ENCODE measurements around the gene SYNJ2.

Gene SYNJ2

DNA sequence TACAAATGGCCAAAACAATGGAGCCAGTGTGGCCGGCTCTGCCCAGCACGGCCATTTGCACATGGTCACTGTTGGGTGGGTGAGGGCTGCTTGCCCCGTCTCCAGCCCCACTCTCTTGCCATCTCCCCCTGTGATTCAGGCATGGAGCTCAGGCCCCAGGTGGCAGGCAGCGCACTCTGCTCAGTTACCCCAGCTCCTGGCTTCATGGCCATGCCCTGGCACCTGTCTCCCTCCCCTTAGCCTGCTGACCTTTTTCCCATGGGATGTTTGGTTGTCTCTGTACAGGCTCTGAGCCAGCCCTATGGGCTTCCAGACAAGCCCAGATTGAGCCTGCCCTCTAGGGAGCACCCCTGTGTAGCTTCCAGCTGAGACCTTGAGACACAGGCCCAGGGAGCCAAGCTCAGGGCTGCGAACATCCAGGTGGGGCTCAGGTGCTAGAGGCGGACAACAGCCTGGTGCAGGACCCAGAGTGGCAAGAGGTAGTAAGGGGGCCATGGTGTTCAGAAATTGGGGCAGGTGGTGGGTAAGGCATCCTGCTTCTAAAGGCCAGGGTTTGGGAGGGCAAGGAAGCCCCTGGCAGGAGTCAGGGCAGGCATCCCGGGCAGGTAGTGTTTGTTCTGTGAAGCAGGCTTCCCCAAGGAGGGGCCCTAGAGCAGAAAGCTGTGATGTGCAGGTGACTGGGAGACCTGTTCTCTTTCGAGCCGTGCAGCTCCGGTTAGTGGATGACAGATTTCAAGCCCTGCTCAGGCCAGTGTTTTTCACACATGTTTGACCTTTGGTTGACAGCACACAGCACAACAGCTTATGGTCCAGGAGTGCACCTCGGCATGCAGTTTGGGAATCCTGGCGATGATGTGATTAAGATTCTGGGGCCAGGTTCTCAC, 17.7 kb downstream of the SYNJ2 start:
- DNase-seq = no peak

DNA sequence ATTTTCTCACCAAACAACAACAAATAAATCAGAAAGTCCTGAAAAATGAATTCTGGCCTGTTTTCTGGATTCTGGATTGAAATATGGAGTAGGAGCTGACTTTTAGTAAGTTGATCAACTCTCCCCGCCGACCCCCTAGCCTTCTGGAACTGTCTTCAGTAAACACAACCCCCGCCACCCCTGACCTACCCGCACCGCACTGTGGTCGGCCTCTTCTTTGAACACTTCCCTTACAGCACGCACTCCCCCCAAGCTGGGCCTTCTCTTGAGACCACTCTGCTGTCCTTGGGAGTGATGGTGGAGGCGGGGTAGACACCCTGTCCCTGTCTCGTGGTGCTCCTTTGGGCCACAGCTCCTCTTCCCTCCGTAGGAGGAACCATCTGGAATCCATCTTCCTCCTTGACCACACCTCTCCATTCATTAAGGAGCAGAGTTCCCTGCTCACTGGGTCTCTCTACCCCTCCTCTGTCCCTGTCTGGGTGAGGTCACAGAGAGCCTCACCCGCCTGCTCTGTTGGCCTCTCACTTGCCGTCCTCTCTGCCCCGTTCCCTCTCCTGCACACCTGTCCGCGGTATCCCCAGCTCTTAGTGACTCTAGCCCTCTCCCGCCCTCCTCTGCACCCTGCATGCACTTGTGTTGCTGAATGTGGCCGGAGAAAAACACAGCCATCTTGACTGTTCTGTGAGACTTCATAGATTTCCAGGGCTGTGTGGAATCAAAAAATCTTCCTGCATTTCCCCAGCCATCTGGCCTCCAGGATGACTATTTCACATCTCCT, 19.1 kb downstream of the SYNJ2 start:
- no peak for DNase-seq

DNA sequence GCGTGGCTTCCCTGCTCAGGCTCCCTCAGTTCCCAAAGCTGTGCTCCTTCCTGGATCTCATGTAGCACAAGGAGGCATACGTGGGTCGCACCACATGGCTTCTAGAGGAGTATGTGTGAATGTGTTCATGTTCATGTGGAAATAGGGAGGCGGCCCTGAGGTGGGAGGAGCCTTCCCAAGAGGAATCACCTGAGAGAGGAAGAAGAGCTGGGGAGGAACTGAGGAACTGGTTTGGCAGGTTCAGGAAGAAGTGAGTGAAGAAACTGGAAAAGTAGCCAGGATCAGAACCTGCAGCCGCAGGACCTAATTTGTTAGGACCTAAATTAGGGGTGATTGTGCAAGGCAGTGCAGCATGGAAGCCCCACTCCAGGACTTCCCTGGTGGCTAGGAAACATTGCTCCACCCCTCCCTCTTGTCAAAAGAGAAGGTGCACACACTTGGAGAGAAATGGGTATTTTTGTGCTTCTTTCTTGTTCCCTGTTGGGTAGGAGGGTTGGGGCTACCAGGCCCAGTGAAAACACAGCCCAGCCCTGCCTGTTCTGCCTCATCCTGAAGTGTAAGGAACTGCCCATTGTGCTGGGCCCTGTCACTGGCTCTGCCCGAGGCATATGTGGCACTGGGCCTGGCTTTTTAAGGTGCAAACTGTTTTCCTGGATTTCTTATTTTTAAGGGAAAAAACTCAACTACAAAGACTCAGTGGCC, 20.7 kb downstream of the SYNJ2 start:
- DNase-seq = no peak

- no peak for DNase-seq
These were observed 21.5 kb downstream of the SYNJ2 start for GRCh38 chr6:158002951-158003853.

- DNase-seq = no peak
These were observed 22.4 kb downstream of the SYNJ2 start for GRCh38 chr6:158003910-158004700.

- DNase-seq = no peak
These were observed 23.0 kb downstream of the SYNJ2 start for GRCh38 chr6:158004701-158005095.

GRCh38 chr6:158005626-158006180, 24.0 kb downstream of the SYNJ2 start:
- no peak for DNase-seq

DNA sequence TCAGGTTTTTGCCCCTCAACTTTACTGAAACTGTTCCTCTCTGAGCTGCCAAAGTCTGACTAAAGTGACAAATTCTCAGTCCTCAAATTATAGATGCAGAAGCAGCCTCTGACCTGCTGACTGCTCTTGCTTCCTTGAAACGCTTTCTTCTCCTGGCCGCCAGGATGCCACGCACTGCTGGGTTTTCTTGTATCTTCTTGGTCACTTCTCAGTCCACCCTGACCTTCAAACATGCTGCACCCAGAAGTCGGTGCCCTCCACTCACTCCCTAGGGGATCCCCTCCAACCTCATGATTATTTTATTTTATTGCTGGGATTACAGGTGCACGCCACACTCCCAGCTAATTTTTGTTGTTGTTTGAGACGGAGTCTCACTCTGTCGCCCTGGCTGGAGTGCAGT, 24.7 kb downstream of the SYNJ2 start:
- no peak for DNase-seq

DNA sequence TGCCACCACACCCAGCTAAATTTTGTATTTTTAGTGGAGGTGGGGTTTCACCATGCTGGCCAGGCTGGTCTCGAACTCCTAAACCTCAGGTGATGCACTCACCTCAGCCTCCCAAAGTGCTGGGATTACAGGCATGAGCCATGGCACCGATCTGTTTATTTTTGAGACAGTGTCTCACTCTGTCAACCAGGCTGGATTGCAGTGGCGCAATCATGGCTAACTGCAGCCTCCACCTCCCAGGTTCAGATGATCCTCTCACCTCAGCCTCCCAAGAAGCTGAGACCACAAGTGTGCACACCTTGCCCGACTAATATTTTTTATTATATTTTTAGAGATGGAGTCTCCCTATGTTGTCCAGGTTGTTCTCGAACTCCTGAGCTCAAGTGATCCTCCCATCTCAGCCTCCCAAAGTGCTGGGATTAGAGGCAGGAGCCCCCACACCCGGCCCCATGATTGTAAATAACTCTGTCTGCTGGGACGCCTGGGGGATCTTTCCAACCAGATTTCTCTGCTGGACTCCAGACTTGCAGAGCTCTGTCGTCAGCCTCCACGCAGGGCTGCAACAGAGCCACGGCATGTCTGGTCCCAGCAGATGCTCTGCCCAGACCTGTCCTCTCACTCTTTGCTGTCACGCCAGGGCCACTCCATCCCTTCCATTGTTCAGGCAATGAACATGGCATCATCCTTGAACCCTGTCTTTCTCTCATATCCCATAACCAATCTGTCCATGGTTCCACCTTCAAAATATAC, 25.3 kb downstream of the SYNJ2 start:
- DNase-seq = no peak

DNA sequence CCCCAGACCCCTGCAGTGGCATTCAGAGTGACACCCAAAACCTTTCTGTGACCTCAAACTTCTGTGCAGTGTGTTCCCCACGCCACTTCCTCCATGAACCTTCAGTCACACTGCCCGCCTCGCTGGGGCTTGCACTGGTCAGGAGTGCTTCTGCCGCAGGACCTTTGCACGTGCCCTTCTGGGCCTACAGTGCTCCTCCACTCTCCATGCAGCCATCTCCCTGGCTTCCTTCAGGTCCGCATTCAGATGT, 27.1 kb downstream of the SYNJ2 start:
- no peak for DNase-seq

DNA sequence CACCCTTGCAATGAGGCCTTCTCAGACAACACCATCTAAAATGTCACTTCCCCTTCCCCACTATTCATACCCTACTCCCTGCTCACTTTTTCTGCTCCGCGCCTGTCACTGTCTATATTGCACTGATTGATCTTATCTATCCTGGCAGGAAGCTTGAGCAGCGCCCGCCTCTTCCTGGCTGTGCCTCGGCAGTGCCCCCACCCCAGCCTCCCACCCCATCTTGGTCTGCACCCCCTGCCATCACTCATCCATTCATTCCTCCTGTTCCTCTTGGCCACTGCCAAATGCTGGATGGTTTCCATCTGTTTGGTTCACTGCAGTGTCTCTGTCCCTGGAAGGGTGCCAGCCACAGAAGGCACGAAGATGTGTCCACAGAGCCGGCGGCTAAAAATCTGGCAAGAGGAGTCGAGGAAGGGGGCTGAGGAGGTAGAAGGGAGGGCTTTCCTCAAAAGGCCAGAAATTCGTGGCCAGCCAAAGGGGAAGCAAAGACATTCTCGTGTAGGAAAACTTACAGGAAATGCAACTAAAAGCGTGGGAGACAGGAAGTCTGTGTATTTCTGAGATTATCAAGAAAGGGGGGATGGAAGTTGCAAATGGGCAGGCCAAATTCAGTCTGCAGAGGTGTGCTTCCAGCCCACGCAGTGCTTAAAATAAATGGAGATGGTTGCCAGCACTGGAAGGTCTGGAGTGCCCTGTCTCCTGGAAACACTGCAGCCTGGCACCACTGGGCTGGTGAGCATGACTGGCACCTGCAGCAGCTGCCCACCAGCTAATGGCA, 27.6 kb downstream of the SYNJ2 start:
- no peak for DNase-seq

- DNase-seq = no peak
These were observed 28.4 kb downstream of the SYNJ2 start for GRCh38 chr6:158009935-158010585.

DNA sequence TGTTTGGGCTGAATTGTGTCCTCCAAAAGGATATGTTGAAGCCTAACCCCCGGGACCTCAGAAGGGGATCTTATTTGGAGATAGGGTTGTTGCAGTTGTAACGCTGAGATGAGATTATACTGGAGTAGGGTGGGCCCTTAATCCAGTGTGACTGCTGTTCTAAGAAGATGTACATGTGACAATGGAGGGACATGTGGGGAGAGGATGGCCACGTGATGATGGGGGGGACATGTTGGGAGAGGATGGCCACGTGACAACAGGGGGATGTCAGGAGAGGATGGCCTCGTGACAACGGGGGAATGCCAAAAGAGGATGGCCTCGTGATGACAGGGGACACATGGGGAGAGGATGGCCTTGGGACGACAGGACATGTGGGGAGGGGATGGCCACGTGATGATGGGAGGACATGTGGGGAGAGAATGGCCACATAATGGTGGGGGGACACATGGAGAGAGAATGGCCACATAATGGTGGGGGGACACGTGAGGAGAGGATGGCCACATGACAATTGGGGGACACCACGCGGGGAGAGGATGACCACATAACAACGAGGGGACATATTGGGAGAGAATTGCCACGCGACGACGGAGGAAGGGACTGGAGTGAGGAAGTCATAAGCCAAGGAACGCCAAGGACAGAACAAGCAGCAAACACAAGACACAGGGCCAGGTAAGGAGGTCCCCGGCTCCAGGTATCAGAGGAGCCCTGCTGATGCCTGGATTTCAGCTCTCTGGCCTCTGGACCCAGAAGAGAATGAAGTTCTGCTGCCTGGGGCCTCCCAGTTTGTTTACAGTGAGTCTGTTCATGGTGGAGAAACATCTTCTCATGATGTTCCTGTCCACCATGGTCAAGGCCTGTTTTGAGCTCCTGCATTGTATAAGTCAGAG, 29.2 kb downstream of the SYNJ2 start:
- no peak for DNase-seq

DNA sequence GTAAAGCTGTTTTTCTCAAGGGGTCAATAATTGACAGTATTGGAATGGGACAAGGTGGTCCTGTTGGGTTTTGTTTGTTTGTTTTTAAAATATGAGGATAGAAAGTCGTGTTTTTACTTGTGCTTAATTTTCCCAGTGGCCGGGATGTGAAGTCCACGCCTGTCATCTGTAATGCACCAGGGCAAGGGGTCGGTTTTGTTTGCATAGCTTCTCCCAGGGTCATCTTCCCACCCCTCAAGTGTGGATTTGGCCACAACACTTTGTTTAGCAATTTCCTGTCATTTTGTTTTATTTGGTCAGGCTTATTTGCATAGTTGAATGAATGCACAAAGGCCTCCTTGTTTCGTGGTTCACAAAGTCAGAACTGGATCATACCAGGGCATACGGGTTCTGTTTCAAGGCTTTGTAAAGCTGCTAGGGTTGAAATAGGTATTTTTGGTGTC, 29.8 kb downstream of the SYNJ2 start:
- no peak for DNase-seq

DNA sequence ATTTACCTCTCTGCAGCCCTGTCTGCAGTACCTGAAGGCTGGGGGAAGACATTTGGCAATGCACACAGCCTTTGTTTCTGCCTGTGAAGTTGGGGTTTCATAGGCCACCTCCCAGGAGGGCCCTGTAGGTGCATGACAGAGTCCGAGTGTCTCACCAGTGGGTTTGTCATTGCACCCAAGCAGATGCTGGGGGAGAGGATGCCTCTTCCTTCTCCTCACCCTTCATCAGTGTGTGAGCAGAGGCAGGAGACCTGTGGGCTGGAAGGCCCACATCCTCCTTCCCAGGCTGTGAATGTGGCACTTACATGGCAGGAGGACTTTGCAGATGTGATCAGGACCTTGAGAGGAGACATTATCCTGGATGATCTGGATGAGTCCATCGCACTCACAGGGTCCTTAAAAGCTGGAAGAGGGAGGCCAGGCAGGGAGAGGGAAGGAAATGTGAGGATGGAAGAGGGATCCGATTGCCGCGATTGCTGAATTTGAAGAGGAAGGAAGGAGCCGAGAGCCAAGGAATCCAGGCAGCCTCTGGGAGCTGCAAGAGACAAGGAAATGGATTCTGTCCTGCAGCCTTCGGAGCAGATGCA, 30.4 kb downstream of the SYNJ2 start:
- DNase-seq = no peak

DNA sequence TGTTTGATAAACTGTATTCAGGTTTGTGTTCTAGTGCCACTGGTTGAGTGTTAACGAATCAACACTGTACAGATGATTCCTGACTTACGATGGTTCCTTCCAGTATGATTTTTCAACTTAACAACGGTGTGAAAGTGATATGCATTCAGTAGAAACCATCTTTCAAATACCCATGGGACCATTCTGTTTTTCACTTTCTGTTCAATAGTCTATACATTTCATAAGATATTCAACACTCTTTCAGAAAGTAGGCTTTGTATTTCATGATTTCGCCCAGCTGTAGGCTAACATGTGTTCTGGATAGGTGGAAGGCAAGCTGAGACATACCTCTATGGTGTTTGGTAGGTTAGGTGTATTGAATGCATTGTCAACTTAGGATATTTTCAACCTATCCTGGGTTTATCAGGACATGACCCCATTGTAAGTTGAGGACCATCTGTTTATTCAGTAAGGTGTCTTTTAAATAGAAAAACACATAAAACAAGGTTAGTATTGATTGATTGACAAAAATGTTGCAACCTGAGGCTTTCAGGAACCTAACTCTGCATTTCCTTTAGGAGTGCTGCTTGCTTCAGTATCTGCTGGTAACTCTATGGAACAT, 32.3 kb downstream of the SYNJ2 start:
- DNase-seq = no peak

DNA sequence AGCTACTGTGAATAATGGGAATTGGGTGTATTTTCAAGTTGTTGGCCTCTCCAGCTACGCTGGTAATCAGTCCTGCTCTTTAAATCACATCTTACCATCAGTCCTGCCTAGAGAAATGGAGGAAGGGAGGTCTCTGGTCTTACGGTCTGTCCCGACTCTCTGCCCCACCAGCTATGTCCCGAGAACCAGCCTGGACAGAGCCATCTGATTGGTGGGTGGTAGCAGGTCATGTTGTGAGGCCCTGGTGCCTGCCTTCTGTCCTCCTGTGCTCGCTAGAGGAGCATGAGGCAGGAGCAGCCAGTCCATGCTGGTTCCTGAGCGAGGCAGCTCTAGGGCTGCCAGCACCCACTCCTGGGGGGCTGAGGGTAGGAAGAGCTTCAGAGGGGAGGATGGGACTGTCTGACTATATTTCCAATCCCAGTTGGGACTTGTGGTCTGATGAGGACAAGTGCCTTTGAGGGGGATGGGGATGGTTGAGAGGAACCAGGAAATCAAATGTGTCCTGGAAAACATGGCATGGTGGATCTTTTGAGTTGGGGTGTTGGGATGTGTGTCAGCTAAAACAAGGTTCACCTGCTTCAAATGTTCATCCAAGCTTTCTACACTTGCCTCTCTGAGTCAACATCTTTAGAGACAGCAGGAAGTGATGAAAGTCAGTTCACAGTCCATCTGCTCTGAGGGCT, 33.0 kb downstream of the SYNJ2 start:
- no peak for DNase-seq
